ENCODE results near the gene PTPRS.

PTPRS gene

DNA sequence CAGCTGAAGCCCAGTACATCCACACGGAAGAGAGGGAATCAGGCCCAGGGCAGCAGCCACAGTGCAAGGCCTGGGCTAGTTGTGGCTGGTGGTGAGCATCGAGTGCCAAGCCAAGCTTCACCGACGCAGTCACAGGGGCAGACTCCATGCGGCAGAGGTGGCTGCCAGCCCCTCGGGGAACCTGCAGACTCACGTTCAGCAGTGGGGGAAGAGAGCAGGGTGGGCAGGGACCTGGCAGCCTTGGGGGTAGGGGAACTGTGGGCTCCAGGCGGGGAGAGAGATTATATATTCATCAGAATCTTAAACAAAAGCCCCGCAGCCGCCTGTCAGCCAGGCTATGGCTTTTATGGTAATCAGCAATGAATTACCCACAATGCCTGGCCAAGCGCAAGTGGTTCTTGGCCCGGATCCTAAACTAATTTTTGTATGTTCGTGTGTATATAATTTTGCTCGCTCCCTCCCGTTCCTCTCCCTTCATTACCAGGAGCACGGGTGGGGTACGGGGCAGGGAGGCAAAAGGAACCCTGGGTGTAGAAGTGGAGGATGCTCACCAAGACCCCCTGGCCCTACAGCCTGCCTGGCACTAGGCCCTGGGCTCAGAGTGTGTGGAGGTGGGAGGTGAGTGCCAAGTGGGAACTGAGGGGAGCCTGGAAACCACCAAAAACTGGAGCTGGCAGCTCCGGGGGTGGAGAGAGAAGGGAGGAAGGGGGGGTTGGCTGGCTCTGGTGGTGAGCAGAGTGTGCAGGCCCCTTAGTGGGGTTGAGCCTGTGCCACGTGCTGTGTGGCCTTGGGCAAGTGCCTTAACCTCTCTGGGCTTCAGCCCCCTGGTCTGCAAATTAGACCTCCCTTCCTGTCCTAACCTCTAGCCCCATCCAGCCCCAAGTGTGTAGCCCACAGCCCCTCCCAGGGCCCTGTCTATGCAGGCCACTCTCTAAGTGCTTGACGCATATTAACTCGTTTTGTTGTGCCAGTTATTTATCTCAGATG lies 31.9 kb downstream of the PTPRS start (continued):
- TF ChIP-seq HOXC10 (CRISPR knock-in tag; IDR thresholded peaks at IDR 0.05) (no peak), ZNF549 (tag by site-specific recombination; IDR thresholded peaks at IDR 0.05) (no peak), ZNF354C (tag by site-specific recombination; IDR thresholded peaks at IDR 0.05; ENCODE audit: borderline replicate concordance, low read depth) (no peak), MZF1 (tag by site-specific recombination; IDR thresholded peaks at IDR 0.05; ENCODE audit: borderline replicate concordance) (peak; percentile 74; the same call in 1 of the 2 replicates), ZNF24 (tag by site-specific recombination; IDR thresholded peaks at IDR 0.05) (peak; percentile 84; the same call in 1 of the 2 replicates), ZNF169 (tag by site-specific recombination; IDR thresholded peaks at IDR 0.05) (no peak), ZNF473 (tag by site-specific recombination; IDR thresholded peaks at IDR 0.05) (no peak), EGR2 (tag by site-specific recombination; IDR thresholded peaks at IDR 0.05; ENCODE audit: low read depth) (peak; percentile 96), TRIM28 (IDR thresholded peaks at IDR 0.05; ENCODE audit: borderline replicate concordance, low read length) (0 out of 2 replicates have a peak, but pooled peaks have one; percentile 34), GLI4 (tag by site-specific recombination; IDR thresholded peaks at IDR 0.05) (peak; percentile 83), ZFHX2 (tag by site-specific recombination; conservative IDR thresholded peaks at IDR 0.05) (peak; percentile 96), ZNF157 (tag by site-specific recombination; IDR thresholded peaks at IDR 0.05) (no peak), BCL11A (tag by site-specific recombination; IDR thresholded peaks at IDR 0.05; ENCODE audit: low read depth) (no peak), ZNF654 (tag by site-specific recombination; IDR thresholded peaks at IDR 0.05; ENCODE audit: low read depth) (no peak), ZNF341 (tag by site-specific recombination; IDR thresholded peaks at IDR 0.05; ENCODE audit: low read depth) (peak; percentile 91), PRDM1 (tag by site-specific recombination; IDR thresholded peaks at IDR 0.05) (no peak), ZNF600 (tag by site-specific recombination; IDR thresholded peaks at IDR 0.05) (no peak; the same call in 1 of the 2 replicates), IKZF3 (tag by site-specific recombination; IDR thresholded peaks at IDR 0.05) (peak; percentile 70; the same call in 1 of the 2 replicates), ZNF626 (tag by site-specific recombination; IDR thresholded peaks at IDR 0.05) (no peak), KLF1 (tag by site-specific recombination; IDR thresholded peaks at IDR 0.05) (peak; percentile 34), ZNF214 (tag by site-specific recombination; IDR thresholded peaks at IDR 0.05; ENCODE audit: borderline replicate concordance) (no peak), ZFP69B (tag by site-specific recombination; IDR thresholded peaks at IDR 0.05) (peak; percentile 85), ZNF555 (tag by site-specific recombination; conservative IDR thresholded peaks at IDR 0.05) (no peak), ZBTB17 (tag by site-specific recombination; IDR thresholded peaks at IDR 0.05) (peak; percentile 79), YY1 (tag by site-specific recombination; IDR thresholded peaks at IDR 0.05) (peak; percentile 46; the same call in 1 of the 2 replicates), ZNF621 (tag by site-specific recombination; IDR thresholded peaks at IDR 0.05) (no peak), ZNF133 (tag by site-specific recombination; IDR thresholded peaks at IDR 0.05) (no peak), ZNF366 (tag by site-specific recombination; conservative IDR thresholded peaks at IDR 0.05) (peak; percentile 47; the same call in 1 of the 2 replicates)
- TF ChIP-seq, protein P1, sequence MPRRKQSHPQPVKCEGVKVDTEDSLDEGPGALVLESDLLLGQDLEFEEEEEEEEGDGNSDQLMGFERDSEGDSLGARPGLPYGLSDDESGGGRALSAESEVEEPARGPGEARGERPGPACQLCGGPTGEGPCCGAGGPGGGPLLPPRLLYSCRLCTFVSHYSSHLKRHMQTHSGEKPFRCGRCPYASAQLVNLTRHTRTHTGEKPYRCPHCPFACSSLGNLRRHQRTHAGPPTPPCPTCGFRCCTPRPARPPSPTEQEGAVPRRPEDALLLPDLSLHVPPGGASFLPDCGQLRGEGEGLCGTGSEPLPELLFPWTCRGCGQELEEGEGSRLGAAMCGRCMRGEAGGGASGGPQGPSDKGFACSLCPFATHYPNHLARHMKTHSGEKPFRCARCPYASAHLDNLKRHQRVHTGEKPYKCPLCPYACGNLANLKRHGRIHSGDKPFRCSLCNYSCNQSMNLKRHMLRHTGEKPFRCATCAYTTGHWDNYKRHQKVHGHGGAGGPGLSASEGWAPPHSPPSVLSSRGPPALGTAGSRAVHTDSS (tag by site-specific recombination; IDR thresholded peaks at IDR 0.05): no peak
- TF ChIP-seq, protein P2, sequence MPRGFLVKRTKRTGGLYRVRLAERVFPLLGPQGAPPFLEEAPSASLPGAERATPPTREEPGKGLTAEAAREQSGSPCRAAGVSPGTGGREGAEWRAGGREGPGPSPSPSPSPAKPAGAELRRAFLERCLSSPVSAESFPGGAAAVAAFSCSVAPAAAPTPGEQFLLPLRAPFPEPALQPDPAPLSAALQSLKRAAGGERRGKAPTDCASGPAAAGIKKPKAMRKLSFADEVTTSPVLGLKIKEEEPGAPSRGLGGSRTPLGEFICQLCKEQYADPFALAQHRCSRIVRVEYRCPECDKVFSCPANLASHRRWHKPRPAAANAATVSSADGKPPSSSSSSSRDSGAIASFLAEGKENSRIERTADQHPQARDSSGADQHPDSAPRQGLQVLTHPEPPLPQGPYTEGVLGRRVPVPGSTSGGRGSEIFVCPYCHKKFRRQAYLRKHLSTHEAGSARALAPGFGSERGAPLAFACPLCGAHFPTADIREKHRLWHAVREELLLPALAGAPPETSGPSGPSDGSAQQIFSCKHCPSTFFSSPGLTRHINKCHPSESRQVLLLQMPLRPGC (tag by site-specific recombination; IDR thresholded peaks at IDR 0.05): peak; percentile 34; the same call in 1 of the 2 replicates
- TF ChIP-seq, protein P3, sequence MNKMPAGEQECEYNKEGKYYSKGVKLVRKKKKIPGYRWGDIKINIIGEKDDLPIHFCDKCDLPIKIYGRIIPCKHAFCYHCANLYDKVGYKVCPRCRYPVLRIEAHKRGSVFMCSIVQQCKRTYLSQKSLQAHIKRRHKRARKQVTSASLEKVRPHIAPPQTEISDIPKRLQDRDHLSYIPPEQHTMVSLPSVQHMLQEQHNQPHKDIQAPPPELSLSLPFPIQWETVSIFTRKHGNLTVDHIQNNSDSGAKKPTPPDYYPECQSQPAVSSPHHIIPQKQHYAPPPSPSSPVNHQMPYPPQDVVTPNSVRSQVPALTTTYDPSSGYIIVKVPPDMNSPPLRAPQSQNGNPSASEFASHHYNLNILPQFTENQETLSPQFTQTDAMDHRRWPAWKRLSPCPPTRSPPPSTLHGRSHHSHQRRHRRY (tag by site-specific recombination; IDR thresholded peaks at IDR 0.05): no peak
- TF ChIP-seq, protein P4, sequence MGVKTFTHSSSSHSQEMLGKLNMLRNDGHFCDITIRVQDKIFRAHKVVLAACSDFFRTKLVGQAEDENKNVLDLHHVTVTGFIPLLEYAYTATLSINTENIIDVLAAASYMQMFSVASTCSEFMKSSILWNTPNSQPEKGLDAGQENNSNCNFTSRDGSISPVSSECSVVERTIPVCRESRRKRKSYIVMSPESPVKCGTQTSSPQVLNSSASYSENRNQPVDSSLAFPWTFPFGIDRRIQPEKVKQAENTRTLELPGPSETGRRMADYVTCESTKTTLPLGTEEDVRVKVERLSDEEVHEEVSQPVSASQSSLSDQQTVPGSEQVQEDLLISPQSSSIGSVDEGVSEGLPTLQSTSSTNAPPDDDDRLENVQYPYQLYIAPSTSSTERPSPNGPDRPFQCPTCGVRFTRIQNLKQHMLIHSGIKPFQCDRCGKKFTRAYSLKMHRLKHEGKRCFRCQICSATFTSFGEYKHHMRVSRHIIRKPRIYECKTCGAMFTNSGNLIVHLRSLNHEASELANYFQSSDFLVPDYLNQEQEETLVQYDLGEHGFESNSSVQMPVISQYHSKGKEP (tag by site-specific recombination; IDR thresholded peaks at IDR 0.05): 0 out of 2 replicates have a peak, but pooled peaks have one; percentile 26
- TF ChIP-seq, protein P5, sequence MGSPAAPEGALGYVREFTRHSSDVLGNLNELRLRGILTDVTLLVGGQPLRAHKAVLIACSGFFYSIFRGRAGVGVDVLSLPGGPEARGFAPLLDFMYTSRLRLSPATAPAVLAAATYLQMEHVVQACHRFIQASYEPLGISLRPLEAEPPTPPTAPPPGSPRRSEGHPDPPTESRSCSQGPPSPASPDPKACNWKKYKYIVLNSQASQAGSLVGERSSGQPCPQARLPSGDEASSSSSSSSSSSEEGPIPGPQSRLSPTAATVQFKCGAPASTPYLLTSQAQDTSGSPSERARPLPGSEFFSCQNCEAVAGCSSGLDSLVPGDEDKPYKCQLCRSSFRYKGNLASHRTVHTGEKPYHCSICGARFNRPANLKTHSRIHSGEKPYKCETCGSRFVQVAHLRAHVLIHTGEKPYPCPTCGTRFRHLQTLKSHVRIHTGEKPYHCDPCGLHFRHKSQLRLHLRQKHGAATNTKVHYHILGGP (tag by site-specific recombination; IDR thresholded peaks at IDR 0.05): no peak
